AG04450 (cell line): ENCODE data around the gene KSR2. TPM values are rescaled to one million over a fixed set of nuclear protein-coding genes. Genes with fewer than 3 reads are reported as not detected.

Source experiments
- CTCF ChIA-PET: fragments of 300-600, 350-600 bp; formaldehyde crosslinking; extraction: SDS; loops from one replicate; lab custom pipeline; 2022; ENCODE audit warnings: antibody characterized with exemption, inconsistent platforms; lab: Charles Lee
- POLR2A ChIA-PET: fragments of 350-600 bp; formaldehyde crosslinking; extraction: SDS; loops from one replicate; lab custom pipeline; 2021; ENCODE audit warnings: antibody characterized with exemption, inconsistent platforms; lab: Yijun Ruan, JAX
- DNase-seq: peaks from one replicate; pipeline ENCODE4 v3.0.0-alpha.2; 2011; ENCODE audit warnings: low read depth, low spot score
- H3K27ac ChIP-seq: one replicate; pipeline ENCODE4 v1.5.1; 2012; ENCODE audit warnings: low read depth, low read length, control low read depth
- H3K27me3 ChIP-seq: one replicate; pipeline ENCODE4 v1.6.0; 2012; ENCODE audit warnings: low read length; ENCODE audit not compliant: control insufficient read depth, insufficient read depth
- H3K4me3 ChIP-seq: 2 replicates; pipeline ENCODE4 v1.5.1; 2011; ENCODE audit warnings: mild to moderate bottlenecking, low read depth, low read length, control low read depth
- H3K9me3 ChIP-seq: 2 replicates; pipeline ENCODE4 v1.5.1; 2012; ENCODE audit warnings: low read length; ENCODE audit not compliant: control insufficient read depth, insufficient read depth
- polyA plus RNA-seq: library from polyadenylated mRNA; depleted of rRNA; stranded (reverse); fragments of >200 nt; gene quantifications from 2 replicates; pipeline ENCODE4 v1.2.3, GENCODE V29; 2011
- TF ChIP-seq, protein P1 (sequence below): IDR thresholded peaks from 2 replicates; pipeline ENCODE4 v1.5.1; 2011; ENCODE audit warnings: low read depth, low read length, control low read depth, inconsistent platforms

The KSR2 gene
- polyA plus RNA-seq, 1 experiment: not detected

DNA sequence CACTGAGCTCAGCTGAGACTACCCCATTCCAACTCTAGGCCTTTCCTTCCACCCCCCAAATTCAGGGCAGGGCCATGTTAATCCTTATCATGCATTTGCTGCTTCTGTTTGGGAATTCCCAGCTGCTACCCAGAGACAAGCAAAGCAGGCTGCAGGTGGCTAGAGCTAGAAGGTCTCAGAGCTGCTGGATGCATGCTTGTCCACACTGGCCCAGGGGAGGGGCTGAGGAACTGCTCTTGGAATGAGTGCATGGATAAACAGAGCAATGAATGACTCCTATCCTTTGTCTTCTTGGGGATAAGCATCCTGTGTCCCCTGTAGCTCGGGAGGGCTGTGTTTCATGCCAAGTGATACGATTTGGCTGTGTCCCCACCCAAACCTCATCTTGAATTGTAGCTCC, 470.5 kb downstream of the KSR2 start:
- no peak for DNase-seq
- Histone ChIP-seq H3K27me3 (no peaks in the 10 kb centered on the region), H3K27ac (no peak overlapping the region), H3K9me3 (peaks cover 50% of the 10 kb centered on the region), H3K4me3 (no peak overlapping the region)
- POLR2A ChIA-PET: no interaction called here
- CTCF ChIA-PET: no interaction called here
- TF ChIP-seq, protein P1, sequence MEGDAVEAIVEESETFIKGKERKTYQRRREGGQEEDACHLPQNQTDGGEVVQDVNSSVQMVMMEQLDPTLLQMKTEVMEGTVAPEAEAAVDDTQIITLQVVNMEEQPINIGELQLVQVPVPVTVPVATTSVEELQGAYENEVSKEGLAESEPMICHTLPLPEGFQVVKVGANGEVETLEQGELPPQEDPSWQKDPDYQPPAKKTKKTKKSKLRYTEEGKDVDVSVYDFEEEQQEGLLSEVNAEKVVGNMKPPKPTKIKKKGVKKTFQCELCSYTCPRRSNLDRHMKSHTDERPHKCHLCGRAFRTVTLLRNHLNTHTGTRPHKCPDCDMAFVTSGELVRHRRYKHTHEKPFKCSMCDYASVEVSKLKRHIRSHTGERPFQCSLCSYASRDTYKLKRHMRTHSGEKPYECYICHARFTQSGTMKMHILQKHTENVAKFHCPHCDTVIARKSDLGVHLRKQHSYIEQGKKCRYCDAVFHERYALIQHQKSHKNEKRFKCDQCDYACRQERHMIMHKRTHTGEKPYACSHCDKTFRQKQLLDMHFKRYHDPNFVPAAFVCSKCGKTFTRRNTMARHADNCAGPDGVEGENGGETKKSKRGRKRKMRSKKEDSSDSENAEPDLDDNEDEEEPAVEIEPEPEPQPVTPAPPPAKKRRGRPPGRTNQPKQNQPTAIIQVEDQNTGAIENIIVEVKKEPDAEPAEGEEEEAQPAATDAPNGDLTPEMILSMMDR: no peak

DNA sequence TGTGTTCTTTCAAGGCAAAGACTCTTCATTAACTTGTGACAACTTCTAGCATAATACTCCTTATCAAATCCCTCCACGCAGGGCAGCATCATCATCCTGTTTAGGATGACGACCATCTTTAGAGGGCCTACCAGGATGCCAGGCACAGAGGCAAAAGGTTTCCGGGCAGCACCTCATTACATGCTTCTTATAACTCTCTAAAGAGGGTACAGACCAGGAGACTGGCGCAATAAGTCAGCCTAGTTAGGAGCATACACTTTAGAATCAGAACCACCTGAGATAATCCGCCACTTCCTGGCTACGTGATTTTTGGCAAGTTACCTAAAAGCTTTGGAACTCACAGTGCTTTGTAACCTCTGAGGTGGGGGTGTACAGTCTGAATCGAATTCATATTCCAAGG, 471.4 kb downstream of the KSR2 start:
- Histone ChIP-seq H3K27ac (no peak overlapping the region), H3K4me3 (no peak overlapping the region), H3K27me3 (no peaks in the 10 kb centered on the region), H3K9me3 (peaks cover 58% of the 10 kb centered on the region)
- no peak for DNase-seq
- POLR2A ChIA-PET: no interaction called here
- CTCF ChIA-PET: no interaction called here
- TF ChIP-seq, protein P1: no peak

DNA sequence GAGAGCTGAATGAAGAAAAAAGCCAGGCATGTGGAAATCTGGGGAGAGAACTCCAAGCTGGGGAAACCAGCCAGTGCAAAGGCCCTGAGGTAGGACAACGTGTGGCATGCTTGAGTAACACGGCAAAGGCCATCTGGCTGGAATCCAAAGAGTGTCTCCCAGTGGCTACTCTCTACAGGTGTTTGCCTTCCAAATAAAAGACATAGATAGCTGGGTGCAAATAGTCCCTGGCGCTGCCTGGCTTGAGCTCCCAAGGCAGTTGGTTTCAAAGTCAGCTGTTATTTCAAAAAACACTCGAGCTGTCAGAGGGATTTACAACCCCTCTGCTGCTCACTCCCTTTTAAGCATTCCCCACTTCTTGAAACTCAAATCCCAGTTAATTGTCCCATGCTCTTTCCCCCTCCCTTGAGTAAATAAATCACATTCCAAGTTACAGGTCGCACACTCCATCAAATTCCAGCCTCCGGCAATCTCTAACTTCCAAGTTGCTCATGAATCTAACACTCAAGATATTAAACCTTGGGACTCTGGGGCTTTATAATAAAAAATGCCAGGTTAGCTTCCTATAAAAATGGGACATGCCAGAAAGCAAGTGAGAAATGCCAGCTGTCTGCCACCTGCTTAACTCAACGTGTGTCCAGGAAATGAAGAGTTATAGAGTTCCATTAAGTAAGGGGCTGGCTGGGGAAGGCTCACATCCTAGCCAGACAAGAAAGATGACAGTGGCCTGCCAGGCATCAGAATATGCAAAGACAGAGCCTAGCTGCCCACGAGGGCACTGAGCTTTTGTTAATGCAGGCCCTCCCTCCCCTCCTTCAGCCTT, 473.7 kb downstream of the KSR2 start:
- POLR2A ChIA-PET: no interaction called here
- TF ChIP-seq, protein P1: no peak

DNA sequence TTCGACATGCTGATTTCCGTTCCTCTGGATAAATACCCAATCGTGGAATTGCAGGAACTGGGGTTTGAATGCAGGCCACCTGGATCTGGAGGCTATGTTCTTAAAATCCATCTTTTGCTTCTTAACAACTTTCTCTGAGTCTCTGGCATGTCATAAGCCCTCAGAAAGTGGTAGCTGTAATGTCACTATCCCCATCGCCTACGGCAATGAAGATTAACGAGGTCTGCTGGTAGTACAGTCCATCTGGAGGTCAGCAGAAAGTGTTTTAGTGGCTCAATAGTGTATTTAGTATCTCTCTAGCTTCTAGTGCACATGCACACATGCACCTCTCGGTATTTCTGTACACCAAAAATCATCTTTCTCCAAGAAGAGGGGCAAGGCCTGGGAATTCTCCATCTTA, 477.1 kb downstream of the KSR2 start:
- no peaks in the 10 kb centered on the region for H3K27me3 ChIP-seq
- DNase-seq: no peak
- no peak overlapping the region for H3K27ac ChIP-seq
- ChIA-PET CTCF (no interaction called here), POLR2A (no interaction called here)
- H3K9me3 ChIP-seq: peaks cover 48% of the 10 kb centered on the region
- H3K4me3 ChIP-seq: no peak overlapping the region
- TF ChIP-seq, protein P1: no peak

More for the DNA sequence above, 473.7 kb downstream of the KSR2 start:
- H3K27me3 ChIP-seq: no peaks in the 10 kb centered on the region
- peaks cover 59% of the 10 kb centered on the region for H3K9me3 ChIP-seq
- no peak overlapping the region for H3K4me3 ChIP-seq
- DNase-seq: no peak
- H3K27ac ChIP-seq: no peak overlapping the region
- CTCF ChIA-PET: no interaction called here

DNA sequence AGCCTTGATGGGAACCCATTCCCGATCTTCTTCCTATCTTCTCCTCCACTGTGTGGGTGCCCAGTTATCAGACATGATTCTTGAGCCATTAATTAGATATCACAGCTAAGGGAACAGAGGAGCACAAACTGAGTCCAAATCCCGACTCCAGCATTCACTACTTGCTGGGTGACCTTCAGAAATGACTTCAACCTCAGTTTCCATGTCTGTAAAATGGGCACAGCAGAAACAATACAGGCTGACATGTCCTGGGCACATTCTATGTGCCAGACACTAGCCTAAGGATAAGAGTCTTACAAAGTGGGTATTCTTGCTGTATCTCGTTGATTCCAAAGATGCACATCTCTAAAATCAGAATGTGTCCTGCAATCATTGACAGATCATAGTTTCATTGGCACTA, 478.7 kb downstream of the KSR2 start:
- Histone ChIP-seq H3K4me3 (no peak overlapping the region), H3K27ac (no peak overlapping the region), H3K27me3 (no peaks in the 10 kb centered on the region), H3K9me3 (peaks cover 50% of the 10 kb centered on the region)
- TF ChIP-seq, protein P1: no peak
- DNase-seq: no peak
- POLR2A ChIA-PET: no interaction called here
- CTCF ChIA-PET: no interaction called here
